ENCODE measurements around the gene NRCAM. TPM values are rescaled to one million over a fixed set of nuclear protein-coding genes. Genes with fewer than 3 reads are reported as not detected.

Gene NRCAM
- total RNA-seq, 5 donors from 2014 or later (not counting 1 experiment from before 2014, with no cell fraction given): 3.1 to 10.7 (median 5.0) TPM

- Histone ChIP-seq H3K27ac (ENCODE audit: low read length) (no peak overlapping the region), H3K36me3 (ENCODE audit: control insufficient read depth in 2 of 2, extremely low read depth in 1 of 2, insufficient read depth in 1 of 2, low read length in 1 of 2) (no peaks in the 10 kb centered on the region), H3K9me3 (no peaks in the 10 kb centered on the region), H3K4me1 (ENCODE audit: control insufficient read depth in 1 of 2, extremely low read depth in 1 of 2, insufficient read depth in 2 of 2, low read length in 2 of 2) (no peaks in the 10 kb centered on the region), H3K27me3 (replicated peaks in 1 of 2; ENCODE audit: control insufficient read depth in 2 of 2, extremely low read depth in 1 of 2, insufficient read depth in 2 of 2, low read length in 1 of 2) (peaks cover 0 to 5% of the 10 kb centered on the region in 2 experiments), H3K4me3 (ENCODE audit: control insufficient read depth in 1 of 2, extremely low read depth in 1 of 2, low read length in 1 of 2) (no peak overlapping the region)
- ATAC-seq (replicated peaks in 1 of 4) (no peak), DNase-seq (no peak)
- WGBS (ENCODE audit: insufficient coverage): no CpG with 5 or more reads among the region's 1 CpG
- no peak overlapping the region for H3K4me3 Mint-ChIP-seq
- H3K9me3 Mint-ChIP-seq: no peaks in the 10 kb centered on the region
- H3K36me3 Mint-ChIP-seq: no peaks in the 10 kb centered on the region
- ChIA-PET POLR2A (no interaction called here), CTCF (no interaction called here)
- no peaks in the 10 kb centered on the region for H3K4me1 Mint-ChIP-seq
- no peak overlapping the region for H3K27ac Mint-ChIP-seq
- H3K27me3 Mint-ChIP-seq: peaks cover 4 to 7% of the 10 kb centered on the region in 2 donors
Measured at GRCh38 chr7:108375668-108376067, 80.6 kb downstream of the NRCAM start.

- CTCF ChIA-PET: interaction anchor here in 1 of 2 donors (0.5 kb wide), 1 partner anchor 173 kb away, joined by 3 read pairs; no protein-coding TSS in a partner anchor
- no peaks in the 10 kb centered on the region for H3K4me1 Mint-ChIP-seq
- ATAC-seq (replicated peaks in 1 of 4) (no peak), DNase-seq (no peak)
- no peaks in the 10 kb centered on the region for H3K9me3 ChIP-seq
- no peak overlapping the region for H3K27ac Mint-ChIP-seq
- H3K36me3 ChIP-seq (ENCODE audit: control insufficient read depth in 2 of 2, extremely low read depth in 1 of 2, insufficient read depth in 1 of 2, low read length in 1 of 2): no peaks in the 10 kb centered on the region
- H3K4me1 ChIP-seq (ENCODE audit: control insufficient read depth in 1 of 2, extremely low read depth in 1 of 2, insufficient read depth in 2 of 2, low read length in 2 of 2): no peaks in the 10 kb centered on the region
- no peak overlapping the region for H3K27ac ChIP-seq (ENCODE audit: low read length)
- no peaks in the 10 kb centered on the region for H3K36me3 Mint-ChIP-seq
- H3K9me3 Mint-ChIP-seq: no peaks in the 10 kb centered on the region
- peaks cover 0 to 5% of the 10 kb centered on the region in 2 experiments for H3K27me3 ChIP-seq (replicated peaks in 1 of 2; ENCODE audit: control insufficient read depth in 2 of 2, extremely low read depth in 1 of 2, insufficient read depth in 2 of 2, low read length in 1 of 2)
- H3K27me3 Mint-ChIP-seq: peaks cover 4 to 7% of the 10 kb centered on the region in 2 donors
- no peak overlapping the region for H3K4me3 Mint-ChIP-seq
- POLR2A ChIA-PET: interaction anchor here in 1 of 2 donors (0.9 kb wide), 1 partner anchor 44 kb away, joined by 3 read pairs; no protein-coding TSS in a partner anchor
- no peak overlapping the region for H3K4me3 ChIP-seq (ENCODE audit: control insufficient read depth in 1 of 2, extremely low read depth in 1 of 2, low read length in 1 of 2)
Measured at GRCh38 chr7:108374899-108375298, 81.3 kb downstream of the NRCAM start.

GRCh38 chr7:108372618-108373017 lies 83.6 kb downstream of the NRCAM start:
- no peak overlapping the region for H3K27ac ChIP-seq (ENCODE audit: low read length)
- H3K27ac Mint-ChIP-seq: no peak overlapping the region
- DNase-seq (no peak), ATAC-seq (replicated peaks in 1 of 4) (no peak)
- H3K36me3 Mint-ChIP-seq: no peaks in the 10 kb centered on the region
- no peak overlapping the region for H3K4me3 ChIP-seq (ENCODE audit: control insufficient read depth in 1 of 2, extremely low read depth in 1 of 2, low read length in 1 of 2)
- CTCF ChIA-PET: no interaction called here
- no peaks in the 10 kb centered on the region for H3K9me3 ChIP-seq
- POLR2A ChIA-PET: no interaction called here
- no peak overlapping the region for H3K4me3 Mint-ChIP-seq
- H3K9me3 Mint-ChIP-seq: no peaks in the 10 kb centered on the region
- 78% methylated on average over 1 of the region's 2 CpGs for WGBS (ENCODE audit: insufficient coverage)
- no peaks in the 10 kb centered on the region for H3K4me1 Mint-ChIP-seq
- H3K36me3 ChIP-seq (ENCODE audit: control insufficient read depth in 2 of 2, extremely low read depth in 1 of 2, insufficient read depth in 1 of 2, low read length in 1 of 2): no peaks in the 10 kb centered on the region
- H3K27me3 Mint-ChIP-seq: peaks cover 0 to 10% of the 10 kb centered on the region in 2 donors
- peaks cover 0 to 5% of the 10 kb centered on the region in 2 experiments for H3K27me3 ChIP-seq (replicated peaks in 1 of 2; ENCODE audit: control insufficient read depth in 2 of 2, extremely low read depth in 1 of 2, insufficient read depth in 2 of 2, low read length in 1 of 2)
- no peaks in the 10 kb centered on the region for H3K4me1 ChIP-seq (ENCODE audit: control insufficient read depth in 1 of 2, extremely low read depth in 1 of 2, insufficient read depth in 2 of 2, low read length in 2 of 2)

GRCh38 chr7:108370616-108371015 lies 85.6 kb downstream of the NRCAM start:
- ChIA-PET CTCF (no interaction called here), POLR2A (no interaction called here)
- Histone ChIP-seq H3K9me3 (no peaks in the 10 kb centered on the region), H3K36me3 (ENCODE audit: control insufficient read depth in 2 of 2, extremely low read depth in 1 of 2, insufficient read depth in 1 of 2, low read length in 1 of 2) (no peaks in the 10 kb centered on the region), H3K4me3 (ENCODE audit: control insufficient read depth in 1 of 2, extremely low read depth in 1 of 2, low read length in 1 of 2) (no peak overlapping the region), H3K27ac (ENCODE audit: low read length) (no peak overlapping the region), H3K27me3 (replicated peaks in 1 of 2; ENCODE audit: control insufficient read depth in 2 of 2, extremely low read depth in 1 of 2, insufficient read depth in 2 of 2, low read length in 1 of 2) (peaks cover 0 to 2% of the 10 kb centered on the region in 2 experiments), H3K4me1 (ENCODE audit: control insufficient read depth in 1 of 2, extremely low read depth in 1 of 2, insufficient read depth in 2 of 2, low read length in 2 of 2) (no peaks in the 10 kb centered on the region)
- DNase-seq: no peak
- Mint-ChIP-seq H3K4me3 (no peak overlapping the region), H3K4me1 (peaks cover 0 to 4% (median 0%) of the 10 kb centered on the region in 3 donors), H3K36me3 (no peaks in the 10 kb centered on the region), H3K27me3 (peaks cover 0 to 10% of the 10 kb centered on the region in 2 donors), H3K27ac (no peak overlapping the region), H3K9me3 (no peaks in the 10 kb centered on the region)
- no peak for ATAC-seq (replicated peaks in 1 of 4)
- 100% methylated on average over 1 of the region's 2 CpGs for WGBS (ENCODE audit: insufficient coverage)

- ChIA-PET POLR2A (no interaction called here), CTCF (no interaction called here)
- no peak overlapping the region for H3K27ac ChIP-seq (ENCODE audit: low read length)
- no peak for ATAC-seq (replicated peaks in 1 of 4)
- no peaks in the 10 kb centered on the region for H3K36me3 ChIP-seq (ENCODE audit: control insufficient read depth in 2 of 2, extremely low read depth in 1 of 2, insufficient read depth in 1 of 2, low read length in 1 of 2)
- Mint-ChIP-seq H3K4me1 (peaks cover 0 to 4% (median 0%) of the 10 kb centered on the region in 3 donors), H3K4me3 (no peak overlapping the region), H3K9me3 (no peaks in the 10 kb centered on the region), H3K27ac (no peak overlapping the region), H3K27me3 (peaks cover 0 to 8% of the 10 kb centered on the region in 2 donors), H3K36me3 (no peaks in the 10 kb centered on the region)
- WGBS (ENCODE audit: insufficient coverage): 40% methylated on average over 1 of the region's 5 CpGs
- DNase-seq: no peak
- H3K4me3 ChIP-seq (ENCODE audit: control insufficient read depth in 1 of 2, extremely low read depth in 1 of 2, low read length in 1 of 2): no peak overlapping the region
- H3K4me1 ChIP-seq (ENCODE audit: control insufficient read depth in 1 of 2, extremely low read depth in 1 of 2, insufficient read depth in 2 of 2, low read length in 2 of 2): no peaks in the 10 kb centered on the region
- H3K27me3 ChIP-seq (replicated peaks in 1 of 2; ENCODE audit: control insufficient read depth in 2 of 2, extremely low read depth in 1 of 2, insufficient read depth in 2 of 2, low read length in 1 of 2): no peaks in the 10 kb centered on the region
- H3K9me3 ChIP-seq: no peaks in the 10 kb centered on the region
Measured at GRCh38 chr7:108368466-108368865, 87.8 kb downstream of the NRCAM start.

- CTCF ChIA-PET: no interaction called here
- Histone ChIP-seq H3K36me3 (ENCODE audit: control insufficient read depth in 2 of 2, extremely low read depth in 1 of 2, insufficient read depth in 1 of 2, low read length in 1 of 2) (no peaks in the 10 kb centered on the region), H3K9me3 (no peaks in the 10 kb centered on the region), H3K4me1 (ENCODE audit: control insufficient read depth in 1 of 2, extremely low read depth in 1 of 2, insufficient read depth in 2 of 2, low read length in 2 of 2) (no peaks in the 10 kb centered on the region), H3K27me3 (replicated peaks in 1 of 2; ENCODE audit: control insufficient read depth in 2 of 2, extremely low read depth in 1 of 2, insufficient read depth in 2 of 2, low read length in 1 of 2) (no peaks in the 10 kb centered on the region), H3K27ac (ENCODE audit: low read length) (no peak overlapping the region), H3K4me3 (ENCODE audit: control insufficient read depth in 1 of 2, extremely low read depth in 1 of 2, low read length in 1 of 2) (no peak overlapping the region)
- ATAC-seq (replicated peaks in 1 of 4) (no peak), DNase-seq (no peak)
- no peaks in the 10 kb centered on the region for H3K9me3 Mint-ChIP-seq
- peaks cover 0 to 8% of the 10 kb centered on the region in 2 donors for H3K27me3 Mint-ChIP-seq
- peaks cover 0 to 4% (median 0%) of the 10 kb centered on the region in 3 donors for H3K4me1 Mint-ChIP-seq
- H3K27ac Mint-ChIP-seq: no peak overlapping the region
- H3K4me3 Mint-ChIP-seq: no peak overlapping the region
- POLR2A ChIA-PET: no interaction called here
- no peaks in the 10 kb centered on the region for H3K36me3 Mint-ChIP-seq
- no CpG with 5 or more reads among the region's 6 CpGs for WGBS (ENCODE audit: insufficient coverage)
Measured at GRCh38 chr7:108367946-108368345, 88.3 kb downstream of the NRCAM start.

GRCh38 chr7:108367314-108367713 lies 88.9 kb downstream of the NRCAM start:
- no peak overlapping the region for H3K27ac Mint-ChIP-seq
- peaks cover 0 to 8% of the 10 kb centered on the region in 2 donors for H3K27me3 Mint-ChIP-seq
- DNase-seq: no peak
- Histone ChIP-seq H3K4me1 (ENCODE audit: control insufficient read depth in 1 of 2, extremely low read depth in 1 of 2, insufficient read depth in 2 of 2, low read length in 2 of 2) (no peaks in the 10 kb centered on the region), H3K9me3 (no peaks in the 10 kb centered on the region), H3K27me3 (replicated peaks in 1 of 2; ENCODE audit: control insufficient read depth in 2 of 2, extremely low read depth in 1 of 2, insufficient read depth in 2 of 2, low read length in 1 of 2) (no peaks in the 10 kb centered on the region), H3K4me3 (ENCODE audit: control insufficient read depth in 1 of 2, extremely low read depth in 1 of 2, low read length in 1 of 2) (no peak overlapping the region), H3K27ac (ENCODE audit: low read length) (no peak overlapping the region), H3K36me3 (ENCODE audit: control insufficient read depth in 2 of 2, extremely low read depth in 1 of 2, insufficient read depth in 1 of 2, low read length in 1 of 2) (no peaks in the 10 kb centered on the region)
- H3K4me1 Mint-ChIP-seq: peaks cover 0 to 4% (median 0%) of the 10 kb centered on the region in 3 donors
- no peaks in the 10 kb centered on the region for H3K9me3 Mint-ChIP-seq
- ChIA-PET CTCF (no interaction called here), POLR2A (no interaction called here)
- H3K4me3 Mint-ChIP-seq: no peak overlapping the region
- no peaks in the 10 kb centered on the region for H3K36me3 Mint-ChIP-seq
- no peak for ATAC-seq (replicated peaks in 1 of 4)

Measured in T-cell (primary cell).